ENCODE results near the gene CPED1. TPM values are rescaled to one million over a fixed set of nuclear protein-coding genes. Genes with fewer than 3 reads are reported as not detected.

CPED1 gene
- total RNA-seq, 1 experiment from 2014 or later = 0.13 TPM

DNA sequence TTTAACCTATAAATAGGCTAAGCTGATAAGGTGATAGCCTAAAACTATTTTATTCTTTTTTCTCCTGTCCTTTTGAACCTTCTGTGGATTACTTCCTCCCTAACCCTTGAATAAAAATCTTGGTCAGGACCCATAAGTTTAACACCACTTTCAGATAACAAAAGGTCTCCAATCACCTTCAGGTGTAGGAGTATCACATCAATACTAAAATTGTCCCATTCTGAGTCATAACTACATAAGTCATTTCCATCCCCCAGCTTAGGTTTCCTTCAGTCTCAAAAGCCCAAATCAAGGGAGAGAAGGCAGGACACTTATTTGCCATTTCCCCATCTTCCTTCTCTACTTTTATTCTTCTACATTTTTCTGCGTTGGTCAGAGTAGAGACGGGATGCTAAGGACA is 283.4 kb downstream of the CPED1 start:
- no peak overlapping the region for H3T11ph ChIP-seq (ENCODE audit: low read length)
- H3K4me1 ChIP-seq (ENCODE audit: insufficient read depth, low read length) = no peaks in the 10 kb centered on the region
- no peak overlapping the region for H3K9ac ChIP-seq (ENCODE audit: extremely low read depth, insufficient read length, low read length)
- TF ChIP-seq, protein P1, sequence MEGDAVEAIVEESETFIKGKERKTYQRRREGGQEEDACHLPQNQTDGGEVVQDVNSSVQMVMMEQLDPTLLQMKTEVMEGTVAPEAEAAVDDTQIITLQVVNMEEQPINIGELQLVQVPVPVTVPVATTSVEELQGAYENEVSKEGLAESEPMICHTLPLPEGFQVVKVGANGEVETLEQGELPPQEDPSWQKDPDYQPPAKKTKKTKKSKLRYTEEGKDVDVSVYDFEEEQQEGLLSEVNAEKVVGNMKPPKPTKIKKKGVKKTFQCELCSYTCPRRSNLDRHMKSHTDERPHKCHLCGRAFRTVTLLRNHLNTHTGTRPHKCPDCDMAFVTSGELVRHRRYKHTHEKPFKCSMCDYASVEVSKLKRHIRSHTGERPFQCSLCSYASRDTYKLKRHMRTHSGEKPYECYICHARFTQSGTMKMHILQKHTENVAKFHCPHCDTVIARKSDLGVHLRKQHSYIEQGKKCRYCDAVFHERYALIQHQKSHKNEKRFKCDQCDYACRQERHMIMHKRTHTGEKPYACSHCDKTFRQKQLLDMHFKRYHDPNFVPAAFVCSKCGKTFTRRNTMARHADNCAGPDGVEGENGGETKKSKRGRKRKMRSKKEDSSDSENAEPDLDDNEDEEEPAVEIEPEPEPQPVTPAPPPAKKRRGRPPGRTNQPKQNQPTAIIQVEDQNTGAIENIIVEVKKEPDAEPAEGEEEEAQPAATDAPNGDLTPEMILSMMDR (conservative IDR thresholded peaks at IDR 0.05) = no peak
- H3K79me2 ChIP-seq (ENCODE audit: insufficient read depth, low read length) = no peaks in the 10 kb centered on the region
- H3K27me3 Mint-ChIP-seq (ENCODE audit: low read depth) = no peaks in the 10 kb centered on the region
- H3K27ac Mint-ChIP-seq = no peak overlapping the region
- no peaks in the 10 kb centered on the region for H3K4me1 Mint-ChIP-seq
- no peak overlapping the region for H2AFZ ChIP-seq (ENCODE audit: low read length)
- no peaks in the 10 kb centered on the region for H3K23me2 ChIP-seq (ENCODE audit: insufficient read length, low read depth, low read length, poor library complexity, severe bottlenecking)
- H3K79me1 ChIP-seq (ENCODE audit: insufficient read depth, low read depth, low read length, poor library complexity, severe bottlenecking) = no peaks in the 10 kb centered on the region
- H4K8ac ChIP-seq (replicated peaks; ENCODE audit: insufficient read length, low read depth, low read length) = no peak overlapping the region
- H2BK20ac ChIP-seq (ENCODE audit: low read depth, low read length, poor library complexity, severe bottlenecking) = no peak overlapping the region
- no peak overlapping the region for H2BK5ac ChIP-seq (ENCODE audit: insufficient read length, low read length)
- no peak overlapping the region for H3K4me3 Mint-ChIP-seq
- no peak overlapping the region for H2BK120ac ChIP-seq (ENCODE audit: low read depth, low read length, poor library complexity, severe bottlenecking)
- no peak overlapping the region for H4K5ac ChIP-seq (ENCODE audit: insufficient read length, low read depth, low read length)
- H4K20me1 ChIP-seq (ENCODE audit: control insufficient read depth, insufficient read depth, insufficient read length) = no peaks in the 10 kb centered on the region
- no peaks in the 10 kb centered on the region for H3K36me3 Mint-ChIP-seq (ENCODE audit: insufficient read depth in 1 of 3, low read depth in 3 of 3)
- no peaks in the 10 kb centered on the region for H3K27me3 ChIP-seq (ENCODE audit: insufficient read depth, low read length)
- no peak overlapping the region for H3K4ac ChIP-seq (ENCODE audit: low read depth, low read length)
- no peak overlapping the region for H3K14ac ChIP-seq (ENCODE audit: insufficient read depth, low read length)
- H3K23ac ChIP-seq (ENCODE audit: insufficient read length, low read depth, low read length) = no peak overlapping the region
- H3K9me3 ChIP-seq (ENCODE audit: control insufficient read depth, low read depth, low read length) = no peaks in the 10 kb centered on the region
- no peak overlapping the region for H2BK15ac ChIP-seq (ENCODE audit: low read depth, low read length)
- H4K91ac ChIP-seq (ENCODE audit: insufficient read length, low read depth, low read length) = no peak overlapping the region
- H3K9me3 Mint-ChIP-seq = no peaks in the 10 kb centered on the region; a peak in 1 of 5 replicates
- WGBS (ENCODE audit: extremely low coverage, insufficient read length, low lambda C conversion rate) = no CpG with 5 or more reads among the region's 2 CpGs
- H2BK12ac ChIP-seq (ENCODE audit: insufficient read length, low read depth, low read length) = no peak overlapping the region
- no peak overlapping the region for H2AK5ac ChIP-seq (ENCODE audit: insufficient read length, low read length)
- no peak overlapping the region for H3K4me2 ChIP-seq (ENCODE audit: insufficient read depth, insufficient read length, low read length)
- no peak overlapping the region for H3K18ac ChIP-seq (ENCODE audit: insufficient read length, low read depth, low read length)
- DNase-seq = no peak
- H3K27ac ChIP-seq (ENCODE audit: insufficient read length, low read depth, low read length) = no peak overlapping the region
- H3K56ac ChIP-seq (ENCODE audit: insufficient read length, low read depth, low read length) = no peak overlapping the region

Measured in H9 (cell line).